OCI-LY3 (cell line): Measurements from ENCODE around the gene GRID1.

Experiments used
- H2AFZ ChIP-seq: fragments of 200-600, 300-600 bp; shearing (Covaris generic); 2 replicates; pipeline ENCODE4 v1.6.0; 2014; ENCODE audit warnings: antibody characterized with exemption, low read depth, low read length
- H3K27ac ChIP-seq: fragments of 200-600, 300-600 bp; sonication (generic); 2 replicates; pipeline ENCODE4 v1.5.1; 2014; ENCODE audit warnings: mild to moderate bottlenecking, low read length, moderate library complexity, mixed read lengths
- H3K27me3 ChIP-seq: fragments of 200-600, 300-600 bp; sonication (generic); 2 replicates; pipeline ENCODE4 v1.6.1; 2014; ENCODE audit warnings: low read depth, low read length, mixed read lengths
- H3K36me3 ChIP-seq: fragments of 200-600, 300-600 bp; sonication (generic); replicated peaks from 2 replicates; pipeline ENCODE3; 2014; ENCODE audit warnings: low read depth, low read length, mixed read lengths
- H3K4me1 ChIP-seq: fragments of 300-600, 200-600 bp; sonication (generic); 2 replicates; pipeline ENCODE4 v1.6.1; 2014; ENCODE audit warnings: low read length, mixed read lengths
- H3K4me2 ChIP-seq: fragments of 200-600, 300-600 bp; sonication (generic); 2 replicates; pipeline ENCODE4 v1.6.1; 2014; ENCODE audit warnings: low read length, mixed read lengths
- H3K4me3 ChIP-seq: fragments of 300-600, 200-600 bp; sonication (generic); 2 replicates; pipeline ENCODE4 v1.5.1; 2014; ENCODE audit warnings: antibody characterized with exemption, mild to moderate bottlenecking, low read length, moderate library complexity
- H3K79me2 ChIP-seq: fragments of 300-600, 200-600 bp; shearing (Covaris generic); 2 replicates; pipeline ENCODE4 v1.6.1; 2014; ENCODE audit warnings: mild to moderate bottlenecking, low read length, mixed read lengths
- H3K9ac ChIP-seq: fragments of 300-600, 200-600 bp; shearing (Covaris generic); 2 replicates; pipeline ENCODE4 v1.6.0; 2014; ENCODE audit warnings: mild to moderate bottlenecking, low read length, moderate library complexity
- H3K9me3 ChIP-seq: fragments of 200-600, 300-600 bp; shearing (Covaris generic); 2 replicates; pipeline ENCODE4 v1.6.1; 2014; ENCODE audit warnings: low read length, mixed read lengths; ENCODE audit not compliant: insufficient read depth
- H4K20me1 ChIP-seq: fragments of 200-600, 300-600 bp; sonication (generic); 2 replicates; pipeline ENCODE4 v1.6.1; 2016; ENCODE audit warnings: low read length, mixed read lengths; ENCODE audit not compliant: insufficient read depth
- EZH2phosphoT487 ChIP-seq: fragments of 200-600 bp; shearing (Covaris generic); IDR thresholded peaks from 2 replicates; pipeline ENCODE4 v1.6.1; 2018; ENCODE audit warnings: antibody characterized with exemption, mixed run types, low read depth
- TF ChIP-seq, protein P1 (sequence below): fragments of 200-600, 300-600 bp; sonication (generic); IDR thresholded peaks from 2 replicates; pipeline ENCODE4 v1.5.1; 2014; ENCODE audit warnings: antibody characterized with exemption, low read length, low read depth

Gene GRID1

GRCh38 chr10:85784792-85785191 is 581.8 kb downstream of the GRID1 start:
- Histone ChIP-seq H3K9ac (peak overlapping the region; percentile 24; the same call in 1 of the 2 replicates), H4K20me1 (no peaks in the 10 kb centered on the region), H3K4me1 (peaks cover 29% of the 10 kb centered on the region), H2AFZ (0 out of 2 replicates have a peak overlapping the region, but pooled peaks have one; percentile 52), H3K4me2 (peak overlapping the region; percentile 42), H3K27me3 (no peaks in the 10 kb centered on the region), H3K4me3 (peak overlapping the region; percentile 18; the same call in 1 of the 2 replicates), H3K9me3 (no peaks in the 10 kb centered on the region), H3K27ac (peak overlapping the region; percentile 49), H3K79me2 (no peaks in the 10 kb centered on the region), H3K36me3 (no peaks in the 10 kb centered on the region)
- TF ChIP-seq, protein P1, sequence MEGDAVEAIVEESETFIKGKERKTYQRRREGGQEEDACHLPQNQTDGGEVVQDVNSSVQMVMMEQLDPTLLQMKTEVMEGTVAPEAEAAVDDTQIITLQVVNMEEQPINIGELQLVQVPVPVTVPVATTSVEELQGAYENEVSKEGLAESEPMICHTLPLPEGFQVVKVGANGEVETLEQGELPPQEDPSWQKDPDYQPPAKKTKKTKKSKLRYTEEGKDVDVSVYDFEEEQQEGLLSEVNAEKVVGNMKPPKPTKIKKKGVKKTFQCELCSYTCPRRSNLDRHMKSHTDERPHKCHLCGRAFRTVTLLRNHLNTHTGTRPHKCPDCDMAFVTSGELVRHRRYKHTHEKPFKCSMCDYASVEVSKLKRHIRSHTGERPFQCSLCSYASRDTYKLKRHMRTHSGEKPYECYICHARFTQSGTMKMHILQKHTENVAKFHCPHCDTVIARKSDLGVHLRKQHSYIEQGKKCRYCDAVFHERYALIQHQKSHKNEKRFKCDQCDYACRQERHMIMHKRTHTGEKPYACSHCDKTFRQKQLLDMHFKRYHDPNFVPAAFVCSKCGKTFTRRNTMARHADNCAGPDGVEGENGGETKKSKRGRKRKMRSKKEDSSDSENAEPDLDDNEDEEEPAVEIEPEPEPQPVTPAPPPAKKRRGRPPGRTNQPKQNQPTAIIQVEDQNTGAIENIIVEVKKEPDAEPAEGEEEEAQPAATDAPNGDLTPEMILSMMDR: no peak
- TF ChIP-seq EZH2phosphoT487: no peak

DNA sequence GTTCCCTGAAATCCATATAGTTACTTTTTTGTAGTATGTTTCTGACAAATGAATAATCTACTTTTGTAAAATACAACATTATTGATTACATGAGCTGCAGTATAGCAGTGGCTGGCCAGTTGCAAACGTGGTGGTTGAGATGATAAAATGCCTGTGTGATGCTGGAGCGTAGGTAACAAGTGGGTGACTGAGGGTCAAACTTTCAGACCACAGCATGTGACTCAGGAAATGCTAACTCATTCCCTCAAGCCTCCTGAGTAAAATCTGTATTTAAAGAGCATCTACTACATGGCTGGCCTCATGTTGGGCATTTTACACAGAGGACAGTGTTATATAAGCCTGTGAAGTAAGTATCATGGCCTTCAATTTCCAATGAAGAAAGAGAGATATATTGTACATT is 585.2 kb downstream of the GRID1 start:
- H3K4me2 ChIP-seq: no peak overlapping the region
- H4K20me1 ChIP-seq: no peaks in the 10 kb centered on the region
- H3K27me3 ChIP-seq: no peaks in the 10 kb centered on the region
- no peaks in the 10 kb centered on the region for H3K9me3 ChIP-seq
- no peak overlapping the region for H3K4me3 ChIP-seq
- H3K36me3 ChIP-seq: no peaks in the 10 kb centered on the region
- H3K4me1 ChIP-seq: peaks cover 23% of the 10 kb centered on the region
- no peak overlapping the region for H3K9ac ChIP-seq
- no peaks in the 10 kb centered on the region for H3K79me2 ChIP-seq
- no peak for TF ChIP-seq EZH2phosphoT487
- TF ChIP-seq, protein P1: no peak
- no peak overlapping the region for H3K27ac ChIP-seq
- H2AFZ ChIP-seq: no peak overlapping the region

GRCh38 chr10:85778074-85778473 is 588.5 kb downstream of the GRID1 start:
- no peak overlapping the region for H3K4me2 ChIP-seq
- no peaks in the 10 kb centered on the region for H3K9me3 ChIP-seq
- TF ChIP-seq, protein P1: no peak
- TF ChIP-seq EZH2phosphoT487: no peak
- no peak overlapping the region for H2AFZ ChIP-seq
- no peaks in the 10 kb centered on the region for H3K4me1 ChIP-seq
- H3K36me3 ChIP-seq: no peaks in the 10 kb centered on the region
- no peaks in the 10 kb centered on the region for H4K20me1 ChIP-seq
- no peak overlapping the region for H3K27ac ChIP-seq
- H3K79me2 ChIP-seq: no peaks in the 10 kb centered on the region
- no peaks in the 10 kb centered on the region for H3K27me3 ChIP-seq
- H3K4me3 ChIP-seq: no peak overlapping the region
- no peak overlapping the region for H3K9ac ChIP-seq

- H2AFZ ChIP-seq: no peak overlapping the region
- H3K79me2 ChIP-seq: no peaks in the 10 kb centered on the region
- no peaks in the 10 kb centered on the region for H3K27me3 ChIP-seq
- no peaks in the 10 kb centered on the region for H3K4me1 ChIP-seq
- TF ChIP-seq, protein P1: no peak
- no peak for TF ChIP-seq EZH2phosphoT487
- no peak overlapping the region for H3K4me2 ChIP-seq
- H3K36me3 ChIP-seq: no peaks in the 10 kb centered on the region
- no peaks in the 10 kb centered on the region for H4K20me1 ChIP-seq
- no peak overlapping the region for H3K27ac ChIP-seq
- no peak overlapping the region for H3K9ac ChIP-seq
- no peak overlapping the region for H3K4me3 ChIP-seq
- no peaks in the 10 kb centered on the region for H3K9me3 ChIP-seq
Measured at GRCh38 chr10:85767891-85768290, 598.7 kb downstream of the GRID1 start.
